ENCODE measurements around the gene GPR119. TPM values are rescaled to one million over a fixed set of nuclear protein-coding genes. Genes with fewer than 3 reads are reported as not detected.

Gene GPR119
- total RNA-seq, 4 donors from 2014 or later = not detected

DNA sequence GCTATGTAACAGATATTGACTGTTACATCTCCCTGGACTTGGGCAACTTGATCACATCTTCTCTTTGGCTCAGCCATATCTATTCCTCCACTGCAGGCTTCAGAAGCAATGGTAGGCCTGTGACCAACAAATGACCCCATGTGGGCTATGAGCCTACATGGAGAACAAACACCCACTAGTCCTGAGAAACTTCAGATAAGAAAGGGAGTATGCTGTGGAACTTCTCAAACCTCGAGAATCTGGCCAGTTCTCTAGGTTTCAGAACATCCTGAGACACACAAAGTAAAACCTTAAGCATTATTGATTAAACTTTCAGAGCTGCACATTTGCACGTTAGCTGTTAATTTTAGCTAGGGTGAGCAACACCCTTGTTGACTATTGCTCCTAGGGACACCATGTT is 32.6 kb upstream of the GPR119 start:
- Histone ChIP-seq H3K27ac (replicated peaks in 1 of 4) (no peak overlapping the region), H3K4me1 (no peaks in the 10 kb centered on the region), H3K27me3 (no peaks in the 10 kb centered on the region), H3K4me3 (no peak overlapping the region), H3K36me3 (peaks cover 0 to 7% (median 0%) of the 10 kb centered on the region in 4 donors), H3K9me3 (no peaks in the 10 kb centered on the region)
- no peak for TF ChIP-seq POLR2A (IDR thresholded peaks at IDR 0.05; ENCODE audit: low read depth)
- TF ChIP-seq, protein P1, sequence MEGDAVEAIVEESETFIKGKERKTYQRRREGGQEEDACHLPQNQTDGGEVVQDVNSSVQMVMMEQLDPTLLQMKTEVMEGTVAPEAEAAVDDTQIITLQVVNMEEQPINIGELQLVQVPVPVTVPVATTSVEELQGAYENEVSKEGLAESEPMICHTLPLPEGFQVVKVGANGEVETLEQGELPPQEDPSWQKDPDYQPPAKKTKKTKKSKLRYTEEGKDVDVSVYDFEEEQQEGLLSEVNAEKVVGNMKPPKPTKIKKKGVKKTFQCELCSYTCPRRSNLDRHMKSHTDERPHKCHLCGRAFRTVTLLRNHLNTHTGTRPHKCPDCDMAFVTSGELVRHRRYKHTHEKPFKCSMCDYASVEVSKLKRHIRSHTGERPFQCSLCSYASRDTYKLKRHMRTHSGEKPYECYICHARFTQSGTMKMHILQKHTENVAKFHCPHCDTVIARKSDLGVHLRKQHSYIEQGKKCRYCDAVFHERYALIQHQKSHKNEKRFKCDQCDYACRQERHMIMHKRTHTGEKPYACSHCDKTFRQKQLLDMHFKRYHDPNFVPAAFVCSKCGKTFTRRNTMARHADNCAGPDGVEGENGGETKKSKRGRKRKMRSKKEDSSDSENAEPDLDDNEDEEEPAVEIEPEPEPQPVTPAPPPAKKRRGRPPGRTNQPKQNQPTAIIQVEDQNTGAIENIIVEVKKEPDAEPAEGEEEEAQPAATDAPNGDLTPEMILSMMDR (IDR thresholded peaks at IDR 0.05) = no peak
- intact Hi-C loops (cut with DNase I) = no loop called here
- no peak for DNase-seq (ENCODE audit: extremely low spot score)
- WGBS = 74% methylated on average over 2 of the region's 2 CpGs

DNA sequence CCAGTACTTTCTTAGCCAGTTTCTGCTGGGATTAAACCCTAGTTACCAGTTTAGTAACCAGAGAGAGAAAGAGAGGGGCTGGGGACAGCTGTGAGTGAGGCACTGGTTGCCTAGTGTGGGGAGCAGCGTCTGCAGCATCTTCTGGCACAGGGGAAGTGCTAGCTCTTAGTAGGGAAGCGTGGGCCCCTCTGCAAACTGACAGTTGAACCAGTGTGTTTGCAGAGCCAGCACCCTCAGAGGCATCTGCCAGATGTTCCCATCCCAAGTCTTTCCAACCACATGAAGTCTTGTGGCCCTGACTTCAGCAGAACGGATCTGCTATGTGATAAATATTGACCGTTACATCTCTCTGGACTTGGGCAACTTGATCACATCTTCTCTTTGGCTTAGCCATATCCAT is 31.3 kb upstream of the GPR119 start:
- peaks cover 0 to 15% (median 10%) of the 10 kb centered on the region in 4 donors for H3K36me3 ChIP-seq
- intact Hi-C loops (cut with DNase I) = no loop called here
- H3K9me3 ChIP-seq = no peaks in the 10 kb centered on the region
- no peak for DNase-seq (ENCODE audit: extremely low spot score)
- H3K4me3 ChIP-seq = no peak overlapping the region
- TF ChIP-seq POLR2A (IDR thresholded peaks at IDR 0.05; ENCODE audit: low read depth) (no peak), EP300 (IDR thresholded peaks at IDR 0.05) (no peak), POLR2AphosphoS5 (IDR thresholded peaks at IDR 0.05) (no peak)
- TF ChIP-seq, protein P1 (IDR thresholded peaks at IDR 0.05) = no peak
- no peak overlapping the region for H3K27ac ChIP-seq (replicated peaks in 1 of 4)
- 78% methylated on average over 4 of the region's 4 CpGs for WGBS
- no peaks in the 10 kb centered on the region for H3K4me1 ChIP-seq
- H3K27me3 ChIP-seq = no peaks in the 10 kb centered on the region

DNA sequence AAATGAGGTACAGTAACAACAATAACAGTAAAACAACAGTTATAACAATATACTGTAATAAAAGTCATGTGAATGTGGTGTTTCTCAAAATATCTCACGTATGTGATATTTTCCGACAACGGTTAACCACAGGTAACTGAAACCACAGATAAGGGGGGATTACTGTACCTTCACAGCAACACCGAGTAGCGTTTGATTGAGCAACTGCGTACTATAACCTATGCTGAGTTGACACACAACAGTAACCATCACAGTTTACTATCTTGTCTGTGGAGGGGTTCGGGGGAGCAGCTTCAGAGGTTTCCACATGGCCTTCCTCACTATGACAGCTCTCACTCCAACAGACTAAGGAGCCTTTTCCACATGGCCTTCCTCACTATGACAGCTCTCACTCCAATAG is 29.7 kb upstream of the GPR119 start:
- no peak overlapping the region for H3K4me3 ChIP-seq
- 92% methylated on average over 7 of the region's 7 CpGs for WGBS
- intact Hi-C loops (cut with DNase I) = no loop called here

DNA sequence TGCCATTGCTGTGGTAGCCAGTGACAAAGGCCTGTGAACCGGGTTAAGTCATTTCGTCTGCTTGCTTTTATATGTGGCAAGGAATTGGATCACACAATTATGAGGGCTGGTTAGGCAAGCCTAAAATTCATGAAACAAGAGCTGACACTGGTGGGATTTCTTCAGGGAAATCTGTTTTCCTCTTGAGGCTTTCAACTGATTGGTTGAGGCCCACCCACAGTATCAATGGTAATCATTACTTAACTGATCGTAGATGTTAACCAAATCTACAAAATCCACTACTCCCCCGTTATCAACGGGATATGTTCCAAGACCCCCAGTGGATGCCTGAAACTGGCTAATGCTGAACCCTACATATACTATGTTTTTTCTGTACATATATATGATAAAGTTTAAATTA is 29.3 kb upstream of the GPR119 start:
- intact Hi-C loops (cut with DNase I) = no loop called here
- 92% methylated on average over 5 of the region's 5 CpGs for WGBS
- no peaks in the 10 kb centered on the region for H3K9me3 ChIP-seq
- no peak overlapping the region for H3K4me3 ChIP-seq
- no peaks in the 10 kb centered on the region for H3K4me1 ChIP-seq
- no peak overlapping the region for H3K27ac ChIP-seq (replicated peaks in 1 of 4)
- no peak for DNase-seq (ENCODE audit: extremely low spot score)
- no peak for TF ChIP-seq POLR2AphosphoS5 (IDR thresholded peaks at IDR 0.05)
- TF ChIP-seq, protein P1 (IDR thresholded peaks at IDR 0.05) = no peak
- TF ChIP-seq POLR2A (IDR thresholded peaks at IDR 0.05; ENCODE audit: low read depth) = no peak
- no peak for TF ChIP-seq EP300 (IDR thresholded peaks at IDR 0.05)
- no peaks in the 10 kb centered on the region for H3K27me3 ChIP-seq
- H3K36me3 ChIP-seq = peaks cover 0 to 34% (median 24%) of the 10 kb centered on the region in 4 donors

More for the DNA sequence above, 29.7 kb upstream of the GPR119 start:
- TF ChIP-seq POLR2A (IDR thresholded peaks at IDR 0.05; ENCODE audit: low read depth) = no peak
- Histone ChIP-seq H3K4me1 (no peaks in the 10 kb centered on the region), H3K27me3 (no peaks in the 10 kb centered on the region), H3K9me3 (no peaks in the 10 kb centered on the region), H3K36me3 (peaks cover 0 to 30% (median 23%) of the 10 kb centered on the region in 4 donors), H3K27ac (replicated peaks in 1 of 4) (no peak overlapping the region)
- DNase-seq (ENCODE audit: extremely low spot score) = no peak

DNA sequence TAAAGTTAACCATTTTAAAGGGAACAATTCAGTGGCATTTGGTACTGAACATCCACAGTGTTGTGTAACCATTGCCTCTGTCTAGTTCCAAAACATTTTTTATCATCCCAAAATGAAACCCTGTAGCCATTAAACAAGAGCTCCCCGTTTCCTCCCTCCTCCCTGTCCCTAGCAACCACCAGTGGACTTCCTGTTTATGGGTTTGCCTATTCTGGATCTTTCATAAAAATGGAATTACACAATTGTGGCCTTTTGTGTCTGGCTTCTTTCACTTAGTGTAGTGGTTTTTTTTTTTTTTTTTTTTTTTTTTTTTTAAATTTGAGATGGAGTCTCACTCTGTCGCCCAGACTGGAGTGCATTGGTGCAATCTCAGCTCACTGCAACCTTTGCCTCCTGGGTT is 27.9 kb upstream of the GPR119 start:
- intact Hi-C loops (cut with DNase I) = no loop called here
- Histone ChIP-seq H3K27me3 (no peaks in the 10 kb centered on the region), H3K27ac (replicated peaks in 1 of 4) (no peak overlapping the region), H3K4me1 (no peaks in the 10 kb centered on the region), H3K36me3 (peaks cover 0 to 42% (median 29%) of the 10 kb centered on the region in 4 donors), H3K4me3 (no peak overlapping the region), H3K9me3 (no peaks in the 10 kb centered on the region)
- WGBS = 59% methylated on average over 2 of the region's 2 CpGs
- DNase-seq (ENCODE audit: extremely low spot score) = no peak
- TF ChIP-seq EP300 (IDR thresholded peaks at IDR 0.05) = no peak
- TF ChIP-seq POLR2AphosphoS5 (IDR thresholded peaks at IDR 0.05) = no peak
- TF ChIP-seq POLR2A (IDR thresholded peaks at IDR 0.05; ENCODE audit: low read depth) = no peak
- TF ChIP-seq, protein P1 (IDR thresholded peaks at IDR 0.05) = no peak

All from esophagus muscularis mucosa (tissue), 4 donors.